HCT116 (cell line): ENCODE results near the gene PLCB1. TPM values are rescaled to one million over a fixed set of nuclear protein-coding genes. Genes with fewer than 3 reads are reported as not detected.

Experiments
- ATAC-seq: fragments of 200-7000 bp; cut with Tn5 transposase; 2 replicates; pipeline ENCODE4 v1.9.1; 2020; ENCODE audit warnings: mild to moderate bottlenecking, moderate library complexity
- BruUV-seq: library from RNA; stranded (reverse); fragments of 400-500 nt; replicated peaks from 2 replicates; lab custom pipeline; 2021; lab: Mats Ljungman, UMichigan
- CTCF ChIA-PET: fragments of 300-600 bp; sonication (Branson Sonifier 250); formaldehyde crosslinking; loops from one replicate; lab custom pipeline; 2021; ENCODE audit warnings: antibody characterized with exemption; lab: Charles Lee
- POLR2A ChIA-PET: fragments of 300-600, 350-600 bp; sonication (Branson Sonifier 250); formaldehyde crosslinking; loops from one replicate; lab custom pipeline; 2021; ENCODE audit warnings: antibody characterized with exemption; lab: Charles Lee
- RAD21 ChIA-PET, 2 experiments: fragments of 300-600 bp; sonication (Branson Sonifier 250); formaldehyde crosslinking; loops; one replicate each; lab custom pipeline; 2023; ENCODE audit warnings: low total read pairs in 2 of 2; ENCODE audit not compliant: uncharacterized antibody in 2 of 2, unreplicated experiment in 2 of 2, low non-redundant PET in 1 of 2; lab: Charles Lee
- DNase-seq: peaks from one replicate; pipeline ENCODE4 v3.0.0-alpha.2; 2010; ENCODE audit warnings: low read depth, low spot score
- H2AFZ ChIP-seq: fragments of 200-600 bp; shearing (Covaris generic), sonication (generic); 2 replicates; pipeline ENCODE4 v1.6.1; 2017; ENCODE audit warnings: low read depth, mixed run types, mixed read lengths, antibody characterized with exemption, low read length; ENCODE audit not compliant: poor library complexity, severe bottlenecking
- H3K27ac ChIP-seq: 2 replicates; pipeline ENCODE4 v1.5.1; 2012; ENCODE audit warnings: low read depth, low read length
- H3K27me3 ChIP-seq: fragments of 200-600 bp; sonication (generic); 2 replicates; pipeline ENCODE4 v1.6.1; 2016; ENCODE audit warnings: mixed run types, low read length, mixed read lengths; ENCODE audit not compliant: insufficient read depth
- H3K36me3 ChIP-seq, 2 experiments: fragments of 200-500 bp in 1 of 2; fragments of 200-600 bp in 1 of 2; sonication (Bioruptor generic) in 1 of 2; sonication (generic) in 1 of 2; 2 replicates each; pipeline versions ENCODE4 v1.5.1 to v1.6.1; 2014 to 2016; ENCODE audit warnings: low read length in 2 of 2, inconsistent platforms in 1 of 2, mixed read lengths in 1 of 2, mixed run types in 1 of 2; ENCODE audit not compliant: insufficient read depth in 2 of 2, control insufficient read depth in 1 of 2
- H3K4me1 ChIP-seq, 2 experiments: fragments of 200-600 bp in 1 of 2; sonication (generic) in 1 of 2; 2 replicates each; pipeline versions ENCODE4 v1.5.1 to v1.6.1; 2012 to 2017; ENCODE audit warnings: low read length in 2 of 2, inconsistent platforms in 1 of 2, mild to moderate bottlenecking in 1 of 2, mixed read lengths in 1 of 2, mixed run types in 1 of 2, moderate library complexity in 1 of 2; ENCODE audit not compliant: insufficient read depth in 2 of 2, control insufficient read depth in 1 of 2
- H3K4me2 ChIP-seq: fragments of 200-600 bp; sonication (generic); 2 replicates; pipeline ENCODE4 v1.6.1; 2017; ENCODE audit warnings: mixed run types, low read length, mixed read lengths
- H3K4me3 ChIP-seq, 2 experiments: fragments of 200-600 bp in 1 of 2; sonication (generic) in 1 of 2; replicated peaks in 1 of 2; 2 replicates each; pipeline ENCODE4 v1.5.1; 2011 to 2016; ENCODE audit warnings: low read length in 2 of 2, control low read depth in 1 of 2, low read depth in 1 of 2, mild to moderate bottlenecking in 1 of 2, mixed read lengths in 1 of 2, mixed run types in 1 of 2
- H3K79me2 ChIP-seq: fragments of 200-600 bp; sonication (generic); 2 replicates; pipeline ENCODE4 v1.6.1; 2017; ENCODE audit warnings: mild to moderate bottlenecking, mixed run types, low read length, moderate library complexity, mixed read lengths; ENCODE audit not compliant: insufficient read depth
- H3K9ac ChIP-seq: fragments of 200-600 bp; sonication (generic); 2 replicates; pipeline ENCODE4 v1.6.1; 2016; ENCODE audit warnings: low read length, mixed read lengths
- H3K9me2 ChIP-seq: fragments of 200-600 bp; sonication (generic), shearing (Covaris generic); 2 replicates; pipeline ENCODE4 v1.6.1; 2017; ENCODE audit warnings: mixed run types, mild to moderate bottlenecking, moderate library complexity; ENCODE audit not compliant: insufficient read depth
- H3K9me3 ChIP-seq, 2 experiments: fragments of 200-500 bp in 1 of 2; fragments of 200-600 bp in 1 of 2; sonication (Bioruptor generic) in 1 of 2; sonication (generic) in 1 of 2; 2 replicates each; pipeline ENCODE4 v1.6.1; 2014 to 2017; ENCODE audit warnings: low read length in 2 of 2, mixed read lengths in 2 of 2, inconsistent platforms in 1 of 2, low read depth in 1 of 2, mild to moderate bottlenecking in 1 of 2, mixed run types in 1 of 2, moderate library complexity in 1 of 2; ENCODE audit not compliant: control insufficient read depth in 1 of 2, insufficient read depth in 1 of 2
- H4K20me1 ChIP-seq: fragments of 200-600 bp; sonication (generic), shearing (Covaris generic); 2 replicates; pipeline ENCODE4 v1.6.1; 2017; ENCODE audit warnings: mixed run types, mild to moderate bottlenecking, moderate library complexity; ENCODE audit not compliant: insufficient read depth
- CBX3 ChIP-seq: IDR thresholded peaks from 2 replicates; pipeline ENCODE4 v1.6.1; 2012; ENCODE audit warnings: low read depth
- CEBPB ChIP-seq: IDR thresholded peaks from 2 replicates; pipeline ENCODE4 v1.6.1; 2012; ENCODE audit warnings: low read depth
- EGR1 ChIP-seq: IDR thresholded peaks from 2 replicates; pipeline ENCODE4 v1.6.1; 2012; ENCODE audit warnings: low read depth
- EZH2 ChIP-seq: fragments of 200-600 bp; sonication (generic); IDR thresholded peaks from 2 replicates; pipeline ENCODE4 v1.6.1; 2017; ENCODE audit warnings: antibody characterized with exemption, mixed run types
- FOSL1 ChIP-seq: IDR thresholded peaks from 2 replicates; pipeline ENCODE4 v1.6.1; 2012; ENCODE audit warnings: low read depth
- JUND ChIP-seq: IDR thresholded peaks from 2 replicates; pipeline ENCODE4 v1.6.1; 2012
- POLR2A ChIP-seq: IDR thresholded peaks from 2 replicates; pipeline ENCODE4 v1.7.0; 2011; ENCODE audit warnings: borderline replicate concordance; ENCODE audit not compliant: insufficient read depth, insufficient read length; ENCODE audit errors: extremely low read depth
- POLR2AphosphoS5 ChIP-seq: IDR thresholded peaks from 2 replicates; pipeline ENCODE4 v1.6.1; 2011; ENCODE audit warnings: mild to moderate bottlenecking, low read depth, low read length, moderate library complexity
- RAD21 ChIP-seq: IDR thresholded peaks from 2 replicates; pipeline ENCODE4 v1.6.1; 2012; ENCODE audit warnings: low read depth, mild to moderate bottlenecking
- REST ChIP-seq: IDR thresholded peaks from 2 replicates; pipeline ENCODE4 v1.6.1; 2012; ENCODE audit warnings: low read depth
- SIN3A ChIP-seq: IDR thresholded peaks from 2 replicates; pipeline ENCODE4 v1.6.1; 2012; ENCODE audit warnings: low read depth
- SP1 ChIP-seq: IDR thresholded peaks from 2 replicates; pipeline ENCODE4 v1.6.1; 2012; ENCODE audit warnings: low read depth
- SRF ChIP-seq: IDR thresholded peaks from 2 replicates; pipeline ENCODE4 v1.6.1; 2012; ENCODE audit warnings: low read depth
- TCF7L2 ChIP-seq: IDR thresholded peaks from 2 replicates; pipeline ENCODE4 v1.7.0; 2011; ENCODE audit warnings: borderline replicate concordance, inconsistent platforms; ENCODE audit not compliant: insufficient read depth, insufficient read length; ENCODE audit errors: extremely low read depth
- YY1 ChIP-seq: IDR thresholded peaks from 2 replicates; pipeline ENCODE4 v1.6.1; 2011; ENCODE audit warnings: low read length, low read depth, moderate library complexity, mild to moderate bottlenecking; ENCODE audit not compliant: insufficient replicate concordance; ENCODE audit errors: extremely low read depth
- ZBTB33 ChIP-seq: IDR thresholded peaks from 2 replicates; pipeline ENCODE4 v1.6.1; 2011; ENCODE audit warnings: mild to moderate bottlenecking, low read length, moderate library complexity; ENCODE audit not compliant: insufficient replicate concordance; ENCODE audit errors: extremely low read depth
- ZFX ChIP-seq: fragments of 450-650 bp; IDR thresholded peaks from 2 replicates; pipeline ENCODE4 v1.6.1; 2017
- ZNF274 ChIP-seq: fragments of 200-500 bp; sonication (Bioruptor generic); IDR thresholded peaks from 2 replicates; pipeline ENCODE4 v1.6.1; 2014; ENCODE audit warnings: mild to moderate bottlenecking, low read depth, low read length, inconsistent platforms
- intact Hi-C: fragments of 100-400 bp; cut with micrococcal nuclease; formaldehyde crosslinking; loops from 2 replicates; pipeline ENCODE4 v1.10.0; 2022
- total RNA-seq: library from RNA; stranded (reverse); gene quantifications from one replicate; pipeline ENCODE4 v1.2.1, GENCODE V29; 2021; ENCODE audit not compliant: unreplicated experiment
- TF ChIP-seq, protein P1 (sequence below): IDR thresholded peaks from 2 replicates; pipeline ENCODE4 v1.6.1; 2012
- TF ChIP-seq, protein P2 (sequence below): IDR thresholded peaks from 2 replicates; pipeline ENCODE4 v1.6.1; 2012

PLCB1 gene
- total RNA-seq, 1 experiment from 2014 or later = 15.8 TPM

GRCh38 chr20:8431538-8432434 is 299.7 kb downstream of the PLCB1 start:
- RAD21 ChIA-PET = no interaction called here
- BruUV-seq = no TSS peak
- no peak overlapping the region for H3K27ac ChIP-seq

More at GRCh38 chr20:8431538-8432434, 299.7 kb downstream of the PLCB1 start:
- H4K20me1 ChIP-seq = no peaks in the 10 kb centered on the region
- H2AFZ ChIP-seq = no peak overlapping the region
- H3K4me1 ChIP-seq = no peaks in the 10 kb centered on the region
- no peak overlapping the region for H3K4me2 ChIP-seq
- no peaks in the 10 kb centered on the region for H3K9me3 ChIP-seq
- ATAC-seq (no peak), DNase-seq (no peak)
- intact Hi-C loops = no loop called here
- H3K9ac ChIP-seq = no peak overlapping the region
- no peaks in the 10 kb centered on the region for H3K9me2 ChIP-seq
- H3K36me3 ChIP-seq = no peaks in the 10 kb centered on the region
- H3K27me3 ChIP-seq = no peaks in the 10 kb centered on the region
- H3K79me2 ChIP-seq = no peaks in the 10 kb centered on the region
- CTCF ChIA-PET = no interaction called here
- no peak overlapping the region for H3K4me3 ChIP-seq
- POLR2A ChIA-PET = no interaction called here
- TF ChIP-seq, protein P1, sequence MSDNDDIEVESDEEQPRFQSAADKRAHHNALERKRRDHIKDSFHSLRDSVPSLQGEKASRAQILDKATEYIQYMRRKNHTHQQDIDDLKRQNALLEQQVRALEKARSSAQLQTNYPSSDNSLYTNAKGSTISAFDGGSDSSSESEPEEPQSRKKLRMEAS = no peak
- TF ChIP-seq ZBTB33 (no peak), FOSL1 (no peak), CEBPB (no peak), JUND (no peak), ZNF274 (no peak), ZFX (no peak), YY1 (no peak), POLR2A (no peak), TCF7L2 (no peak), SRF (no peak), POLR2AphosphoS5 (no peak), SIN3A (no peak), EGR1 (no peak), EZH2 (no peak), REST (no peak), CBX3 (no peak), RAD21 (no peak), SP1 (no peak)
- TF ChIP-seq, protein P2, sequence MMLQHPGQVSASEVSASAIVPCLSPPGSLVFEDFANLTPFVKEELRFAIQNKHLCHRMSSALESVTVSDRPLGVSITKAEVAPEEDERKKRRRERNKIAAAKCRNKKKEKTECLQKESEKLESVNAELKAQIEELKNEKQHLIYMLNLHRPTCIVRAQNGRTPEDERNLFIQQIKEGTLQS = no peak
- TF ChIP-seq, all 23 proteins: peak for 0
